Endometrial microvascular endothelial cells (primary cell): ENCODE data around the gene VPS35L. TPM values are rescaled to one million over a fixed set of nuclear protein-coding genes. Genes with fewer than 3 reads are reported as not detected.

Experiments used
- in situ Hi-C: cut with HindIII; loops from 2 replicates; pipeline ENCODE4 v1.10.0; 2017; ENCODE audit warnings: low sequenced_read_pairs, low pct_unique_long_range_greater_than_20kb; ENCODE audit errors: inconsistent ontology term
- total RNA-seq: library from RNA; depleted of rRNA; stranded (reverse); fragments of >200 nt; gene quantifications from one replicate; pipeline ENCODE4 v1.2.3, GENCODE V29; 2015; ENCODE audit errors: inconsistent ontology term

Gene VPS35L
- total RNA-seq, 1 donor from 2014 or later, result 48.0 TPM

- in situ Hi-C loops, result loop anchor here (25.0 kb wide), 1 partner anchor 186 kb away; the partner anchor contains the start of gene GPRC5B
Measured at GRCh38 chr16:19701091-19701490, 145.6 kb downstream of the VPS35L start.

- in situ Hi-C loops, result loop anchor here (25.0 kb wide), 1 partner anchor 184 kb away; the partner anchor contains the start of gene GPRC5B
Measured at GRCh38 chr16:19703172-19703889, 147.8 kb downstream of the VPS35L start.

DNA sequence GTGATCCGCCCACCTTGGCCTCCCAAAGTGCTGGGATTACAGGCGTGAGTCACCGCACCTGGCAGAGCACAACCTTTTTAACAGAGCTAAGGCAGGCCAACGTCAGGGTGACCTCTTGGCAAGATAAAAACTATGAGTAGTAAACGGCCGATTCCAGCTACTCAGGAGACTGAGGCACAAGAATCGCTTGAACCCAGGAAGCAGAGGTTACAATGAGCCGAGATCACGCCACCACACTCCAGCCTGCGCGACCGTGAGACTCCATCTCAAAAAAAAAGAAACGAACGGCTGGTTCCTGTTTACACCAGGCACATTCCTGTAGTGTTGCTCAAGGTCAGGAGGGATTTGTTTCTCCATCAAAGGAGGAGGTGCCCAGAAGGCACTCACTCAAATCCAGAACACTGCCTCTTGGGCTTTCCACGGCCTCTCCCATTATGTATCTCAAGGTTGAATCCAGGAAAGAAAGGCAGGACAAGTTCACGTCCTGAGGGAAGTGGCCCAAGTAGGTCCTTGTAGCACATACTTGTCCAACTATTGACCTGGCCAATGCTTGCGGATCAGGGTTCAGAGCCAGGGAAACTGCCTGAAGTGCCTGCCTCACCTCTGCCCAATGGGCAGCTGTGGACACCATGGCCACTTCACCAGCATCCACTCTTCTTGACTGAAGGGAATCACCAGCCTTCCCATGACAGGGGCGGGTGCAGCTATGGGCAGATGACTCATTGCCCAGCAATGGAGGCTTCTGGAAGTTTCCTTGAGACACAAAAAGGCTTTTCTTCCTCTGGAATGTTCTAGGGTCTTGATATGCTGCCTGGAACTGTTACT, 149.0 kb downstream of the VPS35L start:
- in situ Hi-C loops, result loop anchor here (25.0 kb wide), 1 partner anchor 183 kb away; the partner anchor contains the start of gene GPRC5B

GRCh38 chr16:19705146-19705501, 149.6 kb downstream of the VPS35L start:
- in situ Hi-C loops, result loop anchor here (25.0 kb wide), 1 partner anchor 182 kb away; the partner anchor contains the start of gene GPRC5B

- in situ Hi-C loops, result loop anchor here (25.0 kb wide), 1 partner anchor 181 kb away; the partner anchor contains the start of gene GPRC5B
Measured at GRCh38 chr16:19705843-19706242, 150.3 kb downstream of the VPS35L start.

DNA sequence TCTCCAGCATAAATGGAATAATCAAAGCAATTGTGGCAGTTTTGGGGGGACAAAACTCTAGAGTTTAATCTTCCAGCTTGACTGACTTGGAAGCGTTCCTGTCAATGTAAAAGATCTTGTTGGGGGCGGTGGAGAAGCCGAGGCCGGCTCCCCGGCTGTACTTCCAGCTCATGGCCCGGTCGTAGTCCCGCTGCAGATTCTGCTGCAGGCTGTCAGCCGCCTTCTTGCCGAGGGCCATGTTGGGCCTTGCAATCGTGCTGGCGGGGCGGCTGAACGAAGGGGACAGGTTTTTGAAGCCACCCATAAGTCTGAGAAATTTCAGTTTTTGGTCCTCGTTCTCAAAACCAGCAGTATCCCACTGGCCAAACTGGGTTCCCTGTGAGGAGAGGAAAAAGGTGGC, 151.3 kb downstream of the VPS35L start:
- in situ Hi-C loops, result loop anchor here (25.0 kb wide), 1 partner anchor 180 kb away; the partner anchor contains the start of gene GPRC5B

DNA sequence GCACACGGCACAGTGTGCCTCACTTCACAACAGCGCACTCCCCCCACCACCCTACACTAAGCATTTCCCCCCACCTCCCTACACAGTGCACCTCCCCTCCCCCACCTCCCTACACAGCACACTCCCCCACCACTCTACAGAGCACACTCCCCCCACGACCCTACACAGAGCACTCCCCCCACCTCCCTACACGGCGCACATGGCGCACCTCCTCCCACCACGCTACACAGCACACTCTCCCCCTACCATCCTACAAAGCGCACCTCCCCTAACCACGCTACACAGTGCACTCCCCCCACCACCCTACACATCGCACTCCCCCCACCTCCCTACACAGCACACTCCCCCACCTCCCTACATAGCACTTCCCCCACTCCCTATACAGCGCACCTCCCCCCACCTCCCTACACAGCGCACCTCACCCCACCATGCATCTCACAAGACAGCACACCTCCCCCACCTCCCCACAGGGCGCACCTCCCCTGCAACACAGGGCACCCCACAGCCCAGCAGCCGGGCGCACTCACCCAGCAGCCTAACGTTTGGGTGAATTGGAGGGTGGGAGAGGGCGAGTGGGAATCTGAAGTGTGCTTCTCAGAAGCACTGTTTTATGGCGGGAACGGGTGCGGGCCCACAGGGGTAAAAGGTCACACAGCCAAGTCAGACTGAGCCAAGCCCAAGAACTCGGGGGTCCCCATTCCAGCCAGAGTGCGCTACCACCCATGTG, 152.2 kb downstream of the VPS35L start:
- in situ Hi-C loops, result loop anchor here (25.0 kb wide), 1 partner anchor 180 kb away; the partner anchor contains the start of gene GPRC5B

DNA sequence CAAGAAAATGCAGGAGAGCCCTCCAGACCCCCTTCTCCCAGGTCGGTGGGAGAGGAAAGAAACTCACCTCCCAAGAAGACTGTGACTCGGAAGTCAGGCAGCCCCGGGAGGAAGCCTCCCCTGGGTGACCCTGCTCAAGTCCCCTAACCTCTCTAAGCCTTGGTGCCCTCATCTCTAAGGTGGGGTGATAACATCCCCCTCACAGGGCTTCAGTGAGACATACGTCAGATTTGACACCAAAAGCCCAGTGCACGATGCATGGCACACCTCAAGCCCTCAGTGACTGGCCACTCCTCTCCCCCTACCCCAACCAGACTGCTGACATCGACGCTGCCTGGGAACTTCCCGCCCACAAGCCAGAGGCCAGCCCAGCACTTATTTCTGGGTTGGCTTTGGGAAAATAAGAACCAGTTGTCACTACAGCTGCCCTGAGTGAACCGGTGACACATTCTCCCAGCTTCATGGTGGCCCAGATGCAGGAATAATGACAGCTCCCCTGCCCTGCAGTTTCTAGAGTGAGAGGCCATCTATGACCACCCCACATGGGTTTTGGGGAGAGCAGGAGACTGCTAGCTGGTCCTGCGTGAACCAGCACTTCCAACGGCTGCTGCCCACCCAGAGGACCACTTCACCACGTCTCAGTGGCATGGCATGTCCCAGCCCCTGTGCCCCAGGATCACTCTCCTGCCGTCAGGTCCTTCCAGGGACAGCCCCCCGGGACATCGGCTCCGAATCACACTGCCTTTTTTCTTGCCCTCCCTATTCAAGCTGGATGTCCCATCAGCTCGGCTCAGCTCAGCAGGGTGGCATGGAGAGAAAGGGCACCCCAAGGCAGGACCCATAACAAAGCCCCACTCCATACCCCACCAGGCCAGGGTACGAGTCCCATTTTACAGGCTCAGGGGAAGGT, 153.0 kb downstream of the VPS35L start:
- in situ Hi-C loops, result loop anchor here (25.0 kb wide), 1 partner anchor 179 kb away; the partner anchor contains the start of gene GPRC5B

DNA sequence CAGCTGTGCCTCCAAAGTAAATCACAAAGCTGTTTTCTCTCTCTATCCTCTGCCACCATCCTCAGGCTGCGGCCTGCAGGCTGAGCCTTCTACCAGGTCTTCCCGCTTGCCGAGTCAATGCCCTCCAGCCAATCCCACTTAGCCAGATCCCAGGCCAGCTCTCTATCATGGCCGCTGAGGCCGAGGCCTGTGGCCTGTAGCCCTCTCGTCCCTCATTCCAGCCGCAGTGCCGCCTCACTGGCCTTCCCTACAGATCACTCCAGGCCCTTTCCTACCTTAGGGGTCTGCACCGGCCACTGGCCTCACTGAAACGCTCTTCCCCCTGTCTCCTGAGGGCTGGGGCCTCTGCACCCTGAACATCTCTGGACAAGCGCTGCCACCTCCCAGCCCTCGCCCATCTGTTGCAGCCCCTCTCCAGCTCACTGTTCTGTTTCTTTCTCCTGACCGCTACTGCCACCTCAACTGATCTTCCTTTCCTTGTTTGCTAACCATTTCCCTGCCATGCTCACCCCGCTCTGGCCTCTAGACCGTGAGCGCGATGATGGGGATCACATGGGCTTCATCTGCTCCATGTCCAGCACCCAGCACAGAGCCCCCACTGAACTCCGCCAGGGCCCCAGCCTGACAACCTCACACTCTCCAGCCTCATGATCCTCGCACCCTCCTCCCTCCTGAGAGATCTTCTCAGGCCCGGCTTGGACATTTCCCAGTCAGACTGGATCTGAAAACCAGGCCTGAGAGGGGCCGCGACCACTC, 154.1 kb downstream of the VPS35L start:
- in situ Hi-C loops, result loop anchor here (25.0 kb wide), 1 partner anchor 178 kb away; the partner anchor contains the start of gene GPRC5B

GRCh38 chr16:19710191-19710908, 154.8 kb downstream of the VPS35L start:
- in situ Hi-C loops, result loop anchor here (25.0 kb wide), 1 partner anchor 177 kb away; the partner anchor contains the start of gene GPRC5B

DNA sequence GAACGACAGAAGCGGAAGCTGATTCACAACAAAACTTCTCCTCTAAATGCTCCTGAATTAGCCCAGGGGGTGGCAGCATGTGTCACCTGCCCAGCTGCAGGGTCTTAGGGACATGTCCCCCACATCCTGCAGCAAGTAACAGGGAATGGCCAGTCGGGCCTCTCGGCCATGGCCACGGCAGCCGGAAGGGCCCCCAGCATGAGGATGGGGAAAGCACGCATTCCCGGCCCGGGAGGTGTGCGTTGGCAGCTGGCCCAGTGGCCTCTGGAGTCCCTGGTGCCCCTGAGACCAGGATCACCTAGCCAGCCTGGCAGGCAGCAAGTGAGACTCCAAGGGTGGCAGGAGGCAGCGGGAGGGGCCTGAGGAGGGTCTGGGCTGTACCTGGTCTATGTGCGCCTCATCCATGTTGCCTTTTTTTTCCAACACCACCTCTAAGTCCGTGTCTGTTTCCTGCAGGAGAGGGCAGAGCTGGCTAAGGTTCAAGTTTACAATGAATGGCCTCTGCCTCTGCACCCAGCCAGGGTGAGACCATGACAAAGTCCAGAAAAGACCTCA, 155.6 kb downstream of the VPS35L start:
- in situ Hi-C loops, result loop anchor here (25.0 kb wide), 1 partner anchor 176 kb away; the partner anchor contains the start of gene GPRC5B

GRCh38 chr16:19711643-19712042, 156.1 kb downstream of the VPS35L start:
- in situ Hi-C loops, result loop anchor here (25.0 kb wide), 1 partner anchor 176 kb away; the partner anchor contains the start of gene GPRC5B

- in situ Hi-C loops, result loop anchor here (25.0 kb wide), 1 partner anchor 175 kb away; the partner anchor contains the start of gene GPRC5B
Measured at GRCh38 chr16:19712418-19713058, 157.0 kb downstream of the VPS35L start.

DNA sequence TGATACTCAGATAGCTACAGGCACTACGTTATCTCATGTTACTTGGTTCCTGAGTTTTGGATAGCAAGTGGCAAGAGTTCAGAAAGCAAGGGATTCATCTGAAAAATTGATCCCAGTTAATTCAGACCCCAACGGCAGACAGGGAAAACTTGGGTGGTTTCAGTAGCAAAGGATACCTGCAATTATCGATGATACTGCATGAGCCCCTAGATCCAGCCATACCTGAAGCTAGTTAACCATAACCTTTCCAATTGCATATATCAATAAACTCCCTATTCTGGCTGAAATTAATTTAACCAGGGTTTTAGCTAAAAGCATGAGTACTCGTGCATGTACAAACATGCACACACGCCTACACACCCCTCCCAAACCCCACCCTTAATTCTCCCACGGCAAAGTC, 158.2 kb downstream of the VPS35L start:
- in situ Hi-C loops, result loop anchor here (25.0 kb wide), 1 partner anchor 174 kb away; the partner anchor contains the start of gene GPRC5B

DNA sequence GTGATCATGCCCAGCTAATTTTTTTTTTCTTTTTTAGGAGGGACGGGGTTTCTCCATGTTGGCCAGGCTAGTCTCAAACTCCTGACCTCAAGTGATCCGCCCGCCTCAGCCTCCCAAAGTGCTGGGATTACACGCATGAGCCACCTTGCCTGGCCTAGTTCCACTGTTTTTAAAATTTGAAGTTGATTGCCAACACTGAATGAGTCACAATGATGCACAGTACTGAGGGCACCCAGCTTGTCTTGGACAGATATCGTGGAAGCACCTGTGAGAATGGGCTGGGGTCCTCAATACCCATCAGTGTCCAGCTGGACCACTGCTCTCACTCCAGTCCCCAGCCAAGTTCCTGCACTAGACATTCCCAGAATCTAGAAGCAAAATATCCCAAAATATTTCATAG, 160.1 kb downstream of the VPS35L start:
- in situ Hi-C loops, result loop anchor here (25.0 kb wide), 1 partner anchor 172 kb away; the partner anchor contains the start of gene GPRC5B
